ENCODE data around the gene MRPL55.

MRPL55 gene

GRCh38 chr1:228099331-228099732 is 9.8 kb downstream of the MRPL55 start:
- DNase-seq: no peak

- no peak for DNase-seq
These were observed 10.7 kb downstream of the MRPL55 start for GRCh38 chr1:228098323-228098931.

- DNase-seq: no peak
These were observed 11.6 kb downstream of the MRPL55 start for GRCh38 chr1:228097333-228098081.

- no peak for DNase-seq
These were observed 12.4 kb downstream of the MRPL55 start for GRCh38 chr1:228096416-228097332.

GRCh38 chr1:228095938-228096337 is 13.2 kb downstream of the MRPL55 start:
- DNase-seq: no peak

- no peak for DNase-seq
These were observed 13.9 kb downstream of the MRPL55 start for GRCh38 chr1:228095161-228095560.

GRCh38 chr1:228094432-228095016 is 14.6 kb downstream of the MRPL55 start:
- DNase-seq: no peak

- no peak for DNase-seq
These were observed 15.8 kb downstream of the MRPL55 start for GRCh38 chr1:228093050-228093906.

- no peak for DNase-seq
These were observed 16.6 kb downstream of the MRPL55 start for GRCh38 chr1:228092342-228093049.

- DNase-seq: no peak
These were observed 18.0 kb downstream of the MRPL55 start for GRCh38 chr1:228091084-228091483.

GRCh38 chr1:228090613-228091081 is 18.5 kb downstream of the MRPL55 start:
- DNase-seq: no peak

GRCh38 chr1:228089519-228090380 is 19.3 kb downstream of the MRPL55 start:
- DNase-seq: no peak

GRCh38 chr1:228088586-228089498 is 20.3 kb downstream of the MRPL55 start:
- no peak for DNase-seq

- no peak for DNase-seq
These were observed 21.3 kb downstream of the MRPL55 start for GRCh38 chr1:228087771-228088251.

- no peak for DNase-seq
These were observed 23.7 kb downstream of the MRPL55 start for GRCh38 chr1:228085287-228085951.

- no peak for DNase-seq
These were observed 24.3 kb downstream of the MRPL55 start for GRCh38 chr1:228084797-228085196.

- no peak for DNase-seq
These were observed 24.8 kb downstream of the MRPL55 start for GRCh38 chr1:228084325-228084724.

GRCh38 chr1:228083871-228084278 is 25.2 kb downstream of the MRPL55 start:
- DNase-seq: no peak

All from CD4-positive, alpha-beta T cell treated with Interleukin-10 for 1 hour (primary cell).